Activated CD4-positive, CD25-positive, alpha-beta regulatory T cell (primary cell): ENCODE measurements around the gene RNF157.

Experiments used
- DNase-seq, 4 experiments: peaks; one replicate each; lab custom pipeline; 2025; lab: John Stamatoyannopoulos, UW

RNF157 gene

DNA sequence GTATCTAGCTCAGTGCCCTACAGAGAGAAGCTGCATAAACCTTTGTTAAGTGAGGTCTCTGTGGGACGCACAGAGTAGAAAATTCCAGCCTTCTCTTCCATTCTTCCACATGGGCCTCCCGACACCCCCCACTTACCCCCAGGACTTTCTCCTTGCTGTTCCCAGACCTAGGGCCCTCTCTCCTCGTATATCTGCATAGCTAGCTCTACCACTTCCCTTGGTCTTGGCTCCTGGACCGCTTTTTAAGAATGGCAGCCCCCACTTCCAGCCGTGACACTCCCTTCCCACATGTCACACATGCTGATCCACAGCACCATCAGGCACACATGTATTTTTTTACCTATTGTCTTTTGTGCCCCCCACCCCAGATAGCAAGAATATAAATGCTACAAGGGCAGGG, 82.5 kb downstream of the RNF157 start:
- DNase-seq, result no peak

DNA sequence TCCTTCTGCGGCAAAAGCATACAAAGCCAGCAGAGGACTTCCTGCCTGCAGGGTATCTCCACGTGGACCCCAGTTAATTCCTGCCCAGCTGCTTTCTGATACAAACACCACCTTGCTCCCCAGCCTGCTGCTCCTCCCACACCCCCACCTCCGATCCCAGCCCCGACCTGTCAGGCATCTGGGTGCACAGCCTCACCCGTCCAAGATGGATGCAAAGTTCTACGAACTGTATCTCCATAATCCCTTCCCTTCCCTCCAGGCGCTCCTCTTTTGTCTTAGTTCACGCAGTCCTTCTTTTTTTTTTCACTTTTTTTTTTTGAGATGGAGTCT, 83.7 kb downstream of the RNF157 start:
- no peak for DNase-seq

DNA sequence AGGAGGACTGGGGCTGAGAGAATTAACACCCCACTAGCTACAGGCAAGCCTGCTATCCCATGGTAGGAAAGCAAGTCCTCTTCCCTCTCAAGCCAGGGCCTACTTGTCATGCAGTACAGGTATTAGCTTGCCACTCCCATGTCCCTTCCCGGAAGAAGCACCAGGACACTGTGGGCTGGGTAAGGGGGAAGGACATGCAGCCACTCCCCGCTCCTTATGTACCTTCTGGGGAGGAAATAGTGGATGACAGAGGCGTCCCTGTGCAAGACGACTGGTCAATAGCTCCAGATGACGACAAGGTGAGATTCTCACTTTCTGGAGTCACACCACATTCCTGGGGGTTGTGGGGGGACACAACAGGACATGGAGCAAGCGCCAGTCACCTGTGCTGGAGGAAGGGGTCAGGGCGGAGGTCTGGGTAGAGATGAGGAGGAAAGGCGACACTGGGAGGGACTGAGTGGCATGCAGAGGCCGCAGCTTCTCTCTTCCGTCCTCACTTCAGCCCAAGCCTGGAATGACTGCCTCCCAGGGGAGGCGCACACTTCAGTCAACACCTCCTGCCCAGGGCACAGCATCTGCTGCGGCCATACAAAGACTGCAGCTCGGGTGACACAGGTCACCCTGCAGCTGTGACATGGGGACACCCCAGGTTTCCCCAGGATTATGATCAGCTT, 84.2 kb downstream of the RNF157 start:
- DNase-seq, result no peak

- DNase-seq, result no peak
These were observed 85.1 kb downstream of the RNF157 start for GRCh38 chr17:76154936-76155845.

DNA sequence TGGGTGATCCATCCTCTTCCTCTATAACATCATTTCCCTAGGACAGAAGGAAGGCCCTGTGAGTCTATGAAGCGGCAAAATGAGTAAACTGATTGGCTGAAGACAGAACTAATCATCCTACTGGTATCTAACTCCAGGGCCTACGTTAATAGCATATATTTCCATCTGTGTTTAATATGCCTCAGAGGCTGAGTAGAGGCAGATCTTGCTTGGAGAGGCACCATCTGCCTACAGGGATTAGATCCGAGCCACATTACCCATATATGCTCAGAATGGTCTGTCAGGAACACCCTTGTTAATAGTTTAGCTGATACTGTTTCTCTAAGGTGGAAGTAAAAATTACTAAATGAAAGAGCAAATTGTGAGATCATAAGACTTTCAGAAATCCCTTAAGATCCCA, 86.0 kb downstream of the RNF157 start:
- no peak for DNase-seq

DNA sequence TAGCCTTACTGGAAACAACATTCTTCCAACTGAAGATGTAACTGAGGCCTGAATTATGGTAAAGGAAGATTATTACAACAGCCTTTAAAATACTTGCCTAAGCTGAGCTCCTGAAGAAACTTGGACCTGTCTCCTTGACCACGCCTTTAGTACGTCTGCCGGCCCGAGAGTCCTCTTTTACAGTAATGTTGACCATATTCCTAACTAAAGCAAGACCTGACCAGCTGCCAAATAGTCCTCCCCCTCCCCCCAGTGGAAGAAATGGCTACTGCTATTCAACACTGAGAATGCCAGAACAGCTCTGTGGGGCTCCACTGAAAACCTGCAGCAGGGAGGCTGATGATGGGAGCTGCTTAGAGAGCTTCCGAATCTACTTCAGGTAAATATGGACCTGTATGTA, 86.7 kb downstream of the RNF157 start:
- no peak for DNase-seq

GRCh38 chr17:76153202-76153601, 87.1 kb downstream of the RNF157 start:
- no peak for DNase-seq

DNA sequence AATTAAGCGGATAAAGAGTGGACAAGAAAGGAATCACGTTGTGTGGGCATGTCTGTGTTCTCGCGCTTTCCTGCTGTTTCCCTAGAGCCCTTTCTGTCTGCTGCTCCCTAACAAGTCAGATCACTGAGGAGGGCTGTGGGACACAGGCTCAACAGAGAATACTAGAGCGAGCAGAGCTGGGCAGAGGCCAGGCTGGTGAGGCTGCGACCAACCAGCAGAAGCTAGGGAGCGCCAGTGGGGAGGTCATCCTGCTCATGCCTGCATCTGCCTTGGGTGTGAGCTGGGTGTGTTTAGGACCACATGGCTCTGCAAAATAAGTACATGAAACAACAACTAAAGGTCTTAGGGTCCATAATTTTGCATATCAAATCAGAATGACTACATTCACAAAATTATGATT, 87.7 kb downstream of the RNF157 start:
- DNase-seq, result no peak

GRCh38 chr17:76151896-76152454, 88.3 kb downstream of the RNF157 start:
- peak in 2 of 4 experiments; percentile 27 to 36 for DNase-seq

- no peak for DNase-seq
These were observed 89.3 kb downstream of the RNF157 start for GRCh38 chr17:76150712-76151622.

- no peak for DNase-seq
These were observed 91.1 kb downstream of the RNF157 start for GRCh38 chr17:76149214-76149613.

DNA sequence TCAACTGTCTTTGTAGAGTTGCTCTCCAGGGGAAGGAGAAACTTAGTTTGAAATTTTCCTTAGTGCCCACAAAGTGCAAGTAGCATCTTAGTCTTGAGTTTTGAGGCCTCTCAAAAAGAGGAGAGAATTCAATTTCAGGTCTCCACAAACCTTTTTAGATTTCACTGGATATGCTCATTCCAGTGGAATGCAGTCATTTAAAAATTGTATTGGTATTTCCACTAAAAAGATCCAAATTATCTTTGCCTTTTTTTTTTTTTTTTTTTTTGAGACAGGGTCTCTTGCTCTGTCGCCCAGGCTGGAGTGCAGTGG, 92.3 kb downstream of the RNF157 start:
- DNase-seq, result no peak

- DNase-seq, result no peak
These were observed 92.9 kb downstream of the RNF157 start for GRCh38 chr17:76147211-76148014.

DNA sequence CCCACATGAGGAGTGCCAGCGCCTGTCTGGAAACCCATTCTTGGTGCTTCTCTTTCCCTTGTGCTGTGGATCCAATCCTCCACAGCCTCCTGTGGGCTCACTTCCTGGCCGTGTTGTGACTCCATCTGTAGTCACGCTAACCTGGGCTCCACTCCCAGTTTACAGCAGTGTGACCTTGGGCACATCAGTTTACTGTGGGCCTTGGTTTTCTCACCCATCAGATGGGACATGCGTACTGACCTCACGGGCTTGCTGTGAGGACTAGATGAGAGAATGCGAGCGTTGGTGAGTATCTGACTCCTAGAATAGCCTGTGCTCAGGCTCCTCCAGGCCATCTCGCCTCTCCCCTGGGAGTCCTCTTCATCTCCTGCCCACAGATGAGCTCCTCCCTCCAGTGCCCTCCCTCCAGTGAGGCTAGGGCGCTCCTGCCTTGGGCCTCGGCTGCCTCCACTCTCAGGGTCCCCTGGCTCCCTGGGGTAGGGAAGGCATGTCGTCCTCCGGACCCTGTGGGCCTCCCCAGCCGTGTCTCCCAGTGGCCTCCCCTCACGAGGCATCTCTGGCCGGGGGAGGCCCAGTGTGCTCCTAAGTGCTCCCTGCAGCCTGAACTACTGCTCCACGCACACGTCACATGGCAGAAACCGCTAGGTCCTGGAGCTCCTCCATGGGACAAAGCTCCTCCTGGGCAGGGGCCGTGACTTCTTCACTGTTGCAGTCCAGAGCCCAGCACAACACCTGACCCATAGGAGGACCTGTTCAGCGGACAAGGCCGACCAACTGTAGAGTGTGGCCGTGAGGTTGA, 94.0 kb downstream of the RNF157 start:
- no peak for DNase-seq

GRCh38 chr17:76145231-76146052, 94.9 kb downstream of the RNF157 start:
- DNase-seq, result peak in 1 of 4 experiments; percentile 50

DNA sequence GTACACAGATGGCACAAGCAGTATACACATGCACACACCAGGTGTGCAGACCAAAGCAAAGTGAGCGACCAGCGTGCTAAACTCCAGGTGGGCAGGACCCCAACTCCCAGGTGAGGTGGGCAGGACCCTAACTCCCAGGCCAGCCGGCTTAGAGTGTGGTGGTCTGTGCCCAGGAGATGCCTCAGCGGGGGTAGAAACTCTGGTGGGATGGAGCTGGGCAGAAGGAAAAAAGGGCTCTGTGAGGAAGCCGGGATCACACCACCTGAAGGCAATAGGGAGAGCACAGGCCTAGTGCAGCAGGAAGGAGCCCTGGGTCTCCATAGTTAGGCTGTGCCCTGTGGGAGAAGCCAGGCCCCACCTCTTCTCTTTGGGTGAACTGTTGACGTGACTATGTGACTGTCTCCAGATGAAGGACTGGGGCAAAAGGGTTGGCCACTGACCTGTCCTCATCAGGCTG, 97.7 kb downstream of the RNF157 start:
- no peak for DNase-seq

DNA sequence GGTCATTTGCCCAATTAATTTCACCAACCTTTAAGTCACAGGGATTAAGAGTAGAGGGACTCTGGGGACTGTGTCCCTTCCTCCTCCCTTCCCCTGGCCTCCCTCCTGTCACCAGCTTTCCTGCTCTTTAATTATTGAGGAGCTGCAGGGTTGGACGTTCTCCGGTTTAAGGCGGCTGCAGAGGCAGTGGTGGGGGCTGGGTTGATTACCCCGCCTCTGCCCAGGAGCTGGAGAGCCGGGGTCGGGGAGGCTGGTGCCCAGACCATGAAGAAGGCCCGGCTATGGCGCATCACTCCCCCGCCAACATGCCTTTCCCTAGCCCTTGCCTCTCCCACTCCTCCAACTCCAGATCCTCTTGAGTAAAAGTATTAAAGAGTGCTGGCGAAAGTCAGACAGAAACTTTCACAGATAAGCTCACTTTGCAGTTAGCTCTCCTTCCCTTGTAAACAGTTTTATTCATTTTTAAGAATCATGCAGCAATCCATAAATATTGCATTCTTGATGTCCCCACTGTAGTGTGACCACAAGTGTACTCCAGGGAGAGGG, 98.2 kb downstream of the RNF157 start:
- DNase-seq, result no peak

- peak; percentile 67 to 80 (median 74) for DNase-seq
These were observed 98.9 kb downstream of the RNF157 start, which contains the start of gene FOXJ1 for GRCh38 chr17:76141212-76142038. Gene FOXJ1 (minus strand): TSS chr17:76141245. CDS start chr17:76140395, 850 bp downstream.
